Activated T-helper 9 cell treated with anti-CD3 and anti-CD28 coated beads, Interleukin-2, amount 50 U/mL, for 16 hours (primary cell): ENCODE results near the gene DSC3.

Experiments
- DNase-seq: peaks from one replicate; pipeline ENCODE4 v3.0.0-alpha.2; 2020; ENCODE audit warnings: low read depth

Gene DSC3

DNA sequence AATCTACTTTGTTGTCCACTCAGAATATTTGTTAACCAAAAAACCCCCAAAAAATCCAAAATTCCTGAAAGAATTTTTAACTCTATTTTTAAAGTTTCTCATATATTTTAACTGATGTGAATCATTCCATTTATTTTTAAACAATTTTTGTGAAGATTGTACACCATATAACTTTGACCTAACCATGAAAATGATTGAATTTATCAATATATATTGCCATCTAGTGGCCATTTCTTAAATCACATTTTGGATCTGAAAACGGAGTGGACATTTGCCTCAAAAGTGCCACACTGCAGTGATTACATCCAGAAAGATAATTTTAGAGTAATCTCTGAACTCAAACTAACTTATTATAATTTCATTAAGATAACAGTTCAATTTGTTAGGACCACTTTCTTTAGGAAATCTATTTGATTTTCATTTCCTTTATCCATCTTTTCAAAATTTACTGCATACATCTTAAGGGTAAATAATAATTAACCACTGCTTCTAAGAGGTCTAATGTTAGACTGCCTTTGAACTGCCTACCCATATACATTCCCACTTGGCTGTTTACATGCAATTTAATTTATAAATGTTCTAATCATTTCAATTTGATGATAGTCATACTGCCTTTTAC is 71.1 kb downstream of the DSC3 start:
- DNase-seq: no peak

DNA sequence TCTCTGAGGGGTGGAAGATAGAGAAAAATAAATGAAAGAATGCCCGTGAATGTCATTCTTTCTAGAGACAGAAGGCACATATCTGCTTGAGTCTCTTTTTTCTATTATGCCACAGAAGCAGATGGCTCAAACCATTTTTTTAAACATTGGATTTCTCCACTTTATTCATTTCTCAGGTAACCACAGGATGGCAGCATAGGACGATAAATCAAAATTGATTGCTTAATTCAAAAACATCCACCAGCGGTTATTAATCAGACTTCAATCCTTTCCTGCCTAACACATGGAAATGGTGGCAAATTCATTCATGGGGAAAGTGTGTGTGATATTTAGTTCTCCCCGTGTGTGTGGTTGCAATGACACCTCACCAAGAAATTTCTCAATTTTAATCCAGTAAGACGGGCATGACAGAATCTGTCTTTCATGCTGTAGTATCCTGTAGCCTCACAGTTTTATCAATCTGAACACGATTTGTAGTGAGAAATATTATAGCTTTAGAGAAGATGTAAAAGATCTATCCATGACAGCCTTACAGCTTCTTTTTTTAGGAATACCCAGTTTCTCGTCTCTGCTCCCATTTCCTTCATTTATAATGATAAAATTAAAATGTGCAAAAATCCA is 72.2 kb downstream of the DSC3 start:
- no peak for DNase-seq

DNA sequence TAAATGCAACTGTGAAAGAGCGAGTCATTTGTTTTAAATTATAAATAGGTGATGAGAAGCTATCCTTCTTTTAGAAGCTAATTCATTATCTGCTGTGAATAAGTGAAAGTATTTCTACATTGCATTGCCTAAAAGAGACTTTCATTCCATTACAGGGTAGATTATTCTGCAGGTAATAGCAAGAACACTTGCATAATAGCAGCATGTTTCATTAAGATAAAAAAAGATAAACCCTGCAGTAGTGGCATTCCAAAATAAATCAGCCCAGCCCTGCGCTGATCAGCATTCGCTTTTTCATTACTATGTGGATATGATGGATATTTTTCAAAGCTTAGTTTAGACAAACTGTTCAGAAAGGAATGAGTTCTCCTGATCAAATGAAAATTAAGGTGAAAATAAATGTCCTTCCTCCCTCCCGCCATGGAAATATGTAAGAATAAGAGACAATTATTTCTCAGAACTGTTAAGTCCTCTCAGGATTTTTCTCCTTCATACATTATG is 72.8 kb downstream of the DSC3 start:
- no peak for DNase-seq

DNA sequence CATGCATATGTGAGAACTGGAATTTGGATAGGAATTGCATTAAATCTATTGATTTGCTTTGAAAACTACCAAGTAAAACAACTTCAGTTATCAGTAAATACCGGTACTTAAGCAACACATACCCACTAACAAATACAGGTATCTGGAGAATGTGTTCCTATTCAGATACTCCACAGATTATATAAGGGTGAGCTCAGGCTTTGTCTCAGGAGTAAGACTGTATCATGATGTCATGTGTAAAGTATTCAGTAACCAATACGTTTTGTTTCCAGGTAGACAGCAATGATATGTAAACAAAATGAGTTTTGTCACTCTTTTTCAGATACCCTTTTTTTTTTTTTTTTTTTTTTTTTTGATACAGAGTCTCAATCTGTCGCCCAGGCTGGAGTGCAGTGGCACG is 74.8 kb downstream of the DSC3 start:
- DNase-seq: no peak

DNA sequence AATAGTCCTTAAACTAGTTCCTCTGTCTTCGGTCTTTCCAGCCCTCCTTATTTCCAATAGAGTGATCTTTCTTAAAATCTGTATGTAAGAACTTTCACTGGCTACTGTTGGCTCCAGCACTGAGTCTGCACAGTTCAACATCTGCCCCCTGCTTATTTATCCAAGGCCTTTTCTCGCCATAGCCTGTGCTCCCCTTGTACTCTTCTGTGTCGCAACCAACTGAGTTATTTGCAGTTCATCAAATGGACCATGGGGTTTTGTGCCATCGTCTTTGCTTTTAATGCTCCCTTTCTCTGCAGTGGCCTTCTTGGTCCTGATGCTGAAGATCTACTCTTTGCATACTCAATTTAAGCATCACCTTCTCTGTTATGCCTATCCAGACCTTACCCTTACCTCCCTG is 77.3 kb downstream of the DSC3 start:
- no peak for DNase-seq

DNA sequence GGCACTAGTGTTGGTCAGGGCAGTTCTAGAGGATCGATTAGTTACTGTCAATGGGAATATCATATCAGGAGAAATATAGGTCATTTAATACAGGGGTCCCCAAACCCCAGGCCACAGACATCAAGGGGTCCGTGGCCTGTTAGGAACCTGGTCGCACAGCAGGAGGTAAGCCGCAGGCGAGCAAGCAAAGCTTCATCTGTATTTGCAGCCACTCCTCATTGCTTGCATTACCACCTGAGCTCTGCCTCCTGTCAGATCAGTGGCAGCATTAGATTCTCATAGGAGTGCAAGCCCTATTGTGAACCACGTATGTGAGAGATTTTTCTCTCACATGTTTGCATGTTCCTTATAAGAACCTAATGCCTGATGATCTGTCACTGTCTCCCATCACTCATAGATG is 81.9 kb downstream of the DSC3 start:
- no peak for DNase-seq

DNA sequence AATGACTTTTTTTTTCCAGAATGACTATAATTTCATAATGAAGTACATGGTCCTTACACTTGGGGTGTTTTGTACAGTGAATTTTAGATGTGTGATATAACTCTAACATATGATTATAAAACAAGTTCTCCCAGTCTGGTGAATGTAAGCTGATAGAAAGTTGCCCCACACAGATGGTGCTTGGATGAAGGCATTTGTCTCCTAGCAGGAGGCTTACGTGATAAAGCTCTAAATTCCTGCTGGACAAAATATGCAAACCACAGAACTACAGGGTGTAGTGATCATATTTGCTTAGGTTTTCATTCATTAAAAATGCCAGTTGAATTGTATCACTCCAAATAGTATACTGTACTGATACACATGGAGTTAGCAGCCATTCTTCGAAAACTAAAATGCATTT is 85.5 kb downstream of the DSC3 start:
- no peak for DNase-seq

DNA sequence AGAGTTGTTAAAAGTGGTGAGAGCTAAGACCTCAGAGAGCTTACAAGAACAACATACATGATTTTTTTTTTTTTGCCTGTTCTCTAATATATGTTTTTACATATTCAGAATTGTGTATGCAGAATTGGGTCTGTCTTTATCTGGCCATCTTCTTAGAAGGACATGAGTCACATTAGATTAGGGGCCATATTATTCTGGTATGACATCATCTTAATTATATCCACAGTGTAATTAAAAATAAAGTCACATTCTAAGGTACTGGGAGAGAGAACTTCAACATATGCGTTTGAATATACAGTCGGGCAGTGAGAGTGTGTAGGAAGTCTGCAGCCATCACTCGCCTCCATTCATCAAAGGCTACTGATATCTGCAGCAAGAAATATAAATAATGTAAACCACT is 88.3 kb downstream of the DSC3 start:
- no peak for DNase-seq

DNA sequence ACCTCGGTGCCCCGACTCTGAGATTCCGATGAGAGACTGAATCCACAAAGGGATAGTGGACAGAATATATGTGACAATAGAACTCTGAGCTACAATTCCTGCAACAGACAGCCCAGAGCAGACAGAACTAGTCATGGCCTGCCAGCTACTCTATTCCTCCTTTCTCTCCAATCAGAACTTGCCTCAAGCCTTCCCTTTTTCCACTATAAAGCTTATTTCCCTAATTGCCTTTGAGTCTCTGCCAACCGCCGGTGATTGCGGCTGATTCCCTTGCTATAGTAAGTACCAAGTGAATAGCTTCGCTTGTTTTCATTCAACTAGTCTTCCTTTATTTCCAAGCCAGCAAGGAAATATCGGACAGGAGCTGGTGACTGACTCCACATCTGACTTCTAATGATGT is 96.8 kb downstream of the DSC3 start:
- no peak for DNase-seq

DNA sequence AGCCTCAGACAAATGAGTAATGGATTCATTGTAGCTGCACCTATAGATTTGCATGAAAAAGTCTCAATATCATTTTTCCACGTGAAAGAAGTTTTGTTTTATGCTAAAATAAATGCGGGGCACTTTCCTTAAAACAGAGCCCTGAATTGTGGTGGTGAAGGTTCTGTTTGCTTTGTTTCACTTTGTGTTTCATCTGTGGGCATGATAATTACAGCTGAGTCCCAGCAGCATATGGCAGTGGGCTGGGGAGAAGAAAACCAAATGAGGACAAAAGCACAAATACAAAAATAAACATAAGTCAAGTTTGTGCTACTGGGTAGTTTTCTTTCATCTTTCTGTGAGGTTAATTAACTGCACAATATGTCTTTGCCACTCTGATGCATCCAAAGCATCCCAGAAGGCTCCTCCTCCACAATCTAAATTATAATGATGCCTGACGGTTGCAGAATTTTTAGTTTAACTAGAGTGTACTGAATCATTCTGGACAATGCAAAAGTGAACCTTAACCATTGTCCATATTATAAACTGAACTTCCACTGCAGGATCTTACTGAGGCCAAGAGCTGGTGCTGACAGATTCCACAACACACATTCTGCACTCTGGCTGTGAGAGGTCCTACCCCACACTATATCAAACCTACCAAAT is 97.6 kb downstream of the DSC3 start:
- no peak for DNase-seq

DNA sequence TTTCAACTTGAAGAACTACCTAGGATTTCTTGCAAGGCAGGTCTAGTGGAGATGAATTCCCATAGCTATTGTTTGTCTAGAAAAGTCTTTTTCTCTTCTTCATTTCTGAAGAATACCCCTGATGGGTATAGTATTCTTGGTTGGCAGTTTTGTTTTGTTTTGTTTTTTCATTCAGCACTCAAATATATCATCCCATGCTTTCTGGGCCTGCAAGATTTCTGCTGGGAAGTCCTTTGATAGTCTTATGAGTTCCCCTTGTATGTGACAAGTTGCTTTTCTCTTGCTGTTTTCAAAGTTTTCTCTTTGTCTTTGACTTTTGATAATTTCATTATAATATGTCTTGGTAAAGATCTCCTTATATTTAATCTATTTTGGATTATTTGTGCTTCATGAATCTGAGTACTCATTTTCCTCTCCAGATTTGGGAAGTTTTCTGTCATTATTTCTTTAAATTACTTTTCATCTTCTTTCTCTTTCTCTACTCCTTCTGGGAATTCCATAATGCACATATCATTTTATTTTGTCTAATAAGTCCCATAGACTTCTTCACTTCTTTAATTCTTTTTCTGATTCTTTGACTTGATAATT is 101.5 kb downstream of the DSC3 start:
- no peak for DNase-seq
